Measurements from ENCODE around the gene NAT10.
"Not testable (repeated sequence)": the region's sequence is repeated elsewhere in the genome, so short reads cannot be mapped to it uniquely, and the experiment has no call there.

Gene NAT10

DNA sequence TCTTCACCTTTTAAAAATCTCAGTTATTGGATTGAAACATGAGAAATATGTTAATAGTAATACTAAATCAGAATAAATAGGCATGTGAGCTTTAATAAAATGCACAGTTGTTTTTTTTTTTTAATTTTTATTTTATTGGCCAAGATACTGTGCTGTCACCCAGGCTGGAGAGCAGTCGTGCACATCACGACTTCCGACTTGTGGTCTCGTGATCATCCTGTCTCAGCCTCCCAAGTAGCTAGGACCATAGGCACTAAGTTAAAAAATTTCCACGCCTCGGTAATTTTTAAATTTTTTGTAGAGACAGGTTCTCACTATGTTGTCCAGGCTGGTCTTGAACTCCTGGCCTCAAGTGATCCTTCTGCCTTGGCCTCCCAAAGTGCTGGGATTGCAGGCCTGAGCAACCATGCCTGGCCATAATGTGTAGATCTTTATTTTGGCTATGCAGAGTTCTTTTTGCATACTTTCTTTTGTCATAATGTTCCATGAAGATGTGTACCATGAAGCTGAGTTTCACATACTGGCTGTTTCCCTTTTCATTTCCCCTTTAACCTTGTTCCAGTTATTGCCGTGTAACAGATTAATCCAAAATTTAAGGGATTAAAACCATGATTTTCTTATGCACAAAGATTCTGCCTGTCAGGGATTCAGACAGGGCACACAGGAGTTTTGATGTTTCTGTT, 37.9 kb upstream of the NAT10 start:
- DNase-seq (ENCODE audit: low read depth) = no peak
- TF ChIP-seq, protein P1, sequence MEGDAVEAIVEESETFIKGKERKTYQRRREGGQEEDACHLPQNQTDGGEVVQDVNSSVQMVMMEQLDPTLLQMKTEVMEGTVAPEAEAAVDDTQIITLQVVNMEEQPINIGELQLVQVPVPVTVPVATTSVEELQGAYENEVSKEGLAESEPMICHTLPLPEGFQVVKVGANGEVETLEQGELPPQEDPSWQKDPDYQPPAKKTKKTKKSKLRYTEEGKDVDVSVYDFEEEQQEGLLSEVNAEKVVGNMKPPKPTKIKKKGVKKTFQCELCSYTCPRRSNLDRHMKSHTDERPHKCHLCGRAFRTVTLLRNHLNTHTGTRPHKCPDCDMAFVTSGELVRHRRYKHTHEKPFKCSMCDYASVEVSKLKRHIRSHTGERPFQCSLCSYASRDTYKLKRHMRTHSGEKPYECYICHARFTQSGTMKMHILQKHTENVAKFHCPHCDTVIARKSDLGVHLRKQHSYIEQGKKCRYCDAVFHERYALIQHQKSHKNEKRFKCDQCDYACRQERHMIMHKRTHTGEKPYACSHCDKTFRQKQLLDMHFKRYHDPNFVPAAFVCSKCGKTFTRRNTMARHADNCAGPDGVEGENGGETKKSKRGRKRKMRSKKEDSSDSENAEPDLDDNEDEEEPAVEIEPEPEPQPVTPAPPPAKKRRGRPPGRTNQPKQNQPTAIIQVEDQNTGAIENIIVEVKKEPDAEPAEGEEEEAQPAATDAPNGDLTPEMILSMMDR (conservative IDR thresholded peaks at IDR 0.05; ENCODE audit: control insufficient read depth, insufficient read depth, low read depth, low read length) = no peak
- no peak overlapping the region for H3K4me3 ChIP-seq (ENCODE audit: control insufficient read depth, low read depth, low read length)

DNA sequence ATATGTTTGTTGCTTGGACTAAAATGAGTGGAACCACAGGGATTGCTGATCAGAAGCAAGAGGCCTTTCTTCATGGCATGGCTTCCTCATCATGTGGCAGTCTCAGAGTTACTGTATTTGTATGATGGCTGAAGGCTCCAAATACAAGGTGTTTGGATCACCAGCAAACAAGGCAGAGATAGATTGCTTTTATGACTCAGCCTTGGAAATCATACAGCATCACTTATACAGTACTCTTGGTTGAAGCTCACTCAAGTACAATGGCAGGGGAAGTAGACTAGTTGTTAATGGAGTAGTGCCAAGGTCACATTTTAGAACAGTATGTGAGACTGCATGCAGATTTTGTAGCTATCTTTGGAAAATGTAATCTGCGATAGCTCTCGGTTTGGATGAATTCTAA, 37.3 kb upstream of the NAT10 start:
- H3K4me3 ChIP-seq (ENCODE audit: control insufficient read depth, low read depth, low read length) = no peak overlapping the region
- TF ChIP-seq, protein P1 (conservative IDR thresholded peaks at IDR 0.05; ENCODE audit: control insufficient read depth, insufficient read depth, low read depth, low read length) = no peak
- peak; percentile 62 for DNase-seq (ENCODE audit: low read depth)

DNA sequence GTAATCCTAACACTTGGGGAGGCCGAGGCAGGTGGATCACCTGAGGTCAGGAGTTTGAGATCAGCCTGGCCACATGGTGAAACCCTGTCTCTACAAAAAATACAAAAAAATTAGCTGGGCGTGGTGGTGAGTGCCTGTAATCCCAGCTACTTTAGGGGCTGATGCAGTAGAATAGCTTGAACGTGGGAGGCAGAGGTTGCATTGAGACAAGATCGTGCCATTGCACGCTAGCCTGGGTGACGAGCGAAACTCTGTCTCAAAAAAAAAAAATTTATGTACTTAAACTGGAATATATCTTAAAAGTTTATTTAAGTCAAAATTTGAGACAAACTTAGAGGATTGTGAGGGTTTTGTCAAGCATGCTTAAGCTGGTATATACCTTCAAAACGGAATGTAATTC, 34.1 kb upstream of the NAT10 start:
- H3K4me3 ChIP-seq (ENCODE audit: control insufficient read depth, low read depth, low read length); DNase-seq (ENCODE audit: low read depth): not testable (repeated sequence)

DNA sequence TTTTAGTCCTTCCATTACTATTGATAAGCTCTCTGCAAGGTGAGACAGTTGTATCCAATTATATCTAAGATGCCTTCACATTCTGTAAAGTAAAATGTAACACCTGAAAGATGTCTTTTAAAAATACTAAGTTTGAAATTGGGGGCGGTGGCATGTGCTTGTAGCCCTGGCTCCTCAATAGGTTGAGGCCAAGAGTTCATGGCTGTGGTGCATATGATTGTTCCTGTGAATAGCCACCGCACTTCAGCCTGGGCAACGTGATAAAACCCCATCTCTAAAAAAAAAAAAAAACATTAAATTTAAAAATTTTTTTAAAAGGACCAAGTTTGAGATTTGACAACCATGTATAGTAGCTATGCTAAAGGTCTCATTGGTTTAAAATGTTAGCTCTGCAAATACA, 33.4 kb upstream of the NAT10 start:
- no peak for DNase-seq (ENCODE audit: low read depth)
- H3K4me3 ChIP-seq (ENCODE audit: control insufficient read depth, low read depth, low read length) = no peak overlapping the region
- TF ChIP-seq, protein P1 (conservative IDR thresholded peaks at IDR 0.05; ENCODE audit: control insufficient read depth, insufficient read depth, low read depth, low read length) = no peak

DNA sequence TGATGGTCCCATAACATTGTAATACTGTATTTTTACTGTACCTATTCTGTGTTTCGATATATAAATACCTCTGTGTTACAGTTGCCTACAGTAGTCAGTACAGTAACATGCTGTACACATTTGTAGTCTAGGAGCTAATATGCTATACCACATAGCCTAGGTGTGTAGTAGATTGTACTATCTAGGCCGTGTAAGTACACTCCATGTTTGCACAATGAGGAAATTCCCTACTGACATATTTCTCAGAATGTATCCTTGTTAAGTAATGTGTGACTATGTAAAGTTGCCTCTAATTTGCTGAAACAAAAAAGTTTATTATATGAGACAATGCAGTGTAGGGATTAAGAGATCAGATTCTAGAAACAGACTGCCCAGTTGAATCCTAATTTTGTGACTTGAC, 32.6 kb upstream of the NAT10 start:
- H3K4me3 ChIP-seq (ENCODE audit: control insufficient read depth, low read depth, low read length) = no peak overlapping the region
- DNase-seq (ENCODE audit: low read depth) = no peak
- TF ChIP-seq, protein P1 (conservative IDR thresholded peaks at IDR 0.05; ENCODE audit: control insufficient read depth, insufficient read depth, low read depth, low read length) = no peak

DNA sequence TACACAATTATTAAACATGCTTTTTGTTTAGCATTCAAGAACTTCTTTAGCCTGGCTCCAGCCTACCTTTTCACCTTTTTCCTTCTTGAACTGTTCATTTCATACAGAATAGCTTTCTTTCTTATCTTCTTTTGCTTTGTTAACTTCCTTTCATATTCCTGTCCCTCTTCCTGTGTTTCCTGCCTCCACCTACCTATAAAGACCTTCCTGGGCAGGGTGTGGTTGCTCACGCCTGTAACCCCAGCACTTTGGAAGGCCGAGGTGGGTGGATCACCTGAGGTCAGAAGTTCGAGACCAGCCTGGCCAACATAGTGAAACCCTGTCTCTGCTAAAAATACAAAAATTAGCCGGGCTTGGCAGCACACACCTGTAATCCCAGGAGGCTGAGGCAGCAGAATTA, 31.0 kb upstream of the NAT10 start:
- no peak overlapping the region for H3K4me3 ChIP-seq (ENCODE audit: control insufficient read depth, low read depth, low read length)
- TF ChIP-seq, protein P1 (conservative IDR thresholded peaks at IDR 0.05; ENCODE audit: control insufficient read depth, insufficient read depth, low read depth, low read length) = no peak
- DNase-seq (ENCODE audit: low read depth) = no peak

DNA sequence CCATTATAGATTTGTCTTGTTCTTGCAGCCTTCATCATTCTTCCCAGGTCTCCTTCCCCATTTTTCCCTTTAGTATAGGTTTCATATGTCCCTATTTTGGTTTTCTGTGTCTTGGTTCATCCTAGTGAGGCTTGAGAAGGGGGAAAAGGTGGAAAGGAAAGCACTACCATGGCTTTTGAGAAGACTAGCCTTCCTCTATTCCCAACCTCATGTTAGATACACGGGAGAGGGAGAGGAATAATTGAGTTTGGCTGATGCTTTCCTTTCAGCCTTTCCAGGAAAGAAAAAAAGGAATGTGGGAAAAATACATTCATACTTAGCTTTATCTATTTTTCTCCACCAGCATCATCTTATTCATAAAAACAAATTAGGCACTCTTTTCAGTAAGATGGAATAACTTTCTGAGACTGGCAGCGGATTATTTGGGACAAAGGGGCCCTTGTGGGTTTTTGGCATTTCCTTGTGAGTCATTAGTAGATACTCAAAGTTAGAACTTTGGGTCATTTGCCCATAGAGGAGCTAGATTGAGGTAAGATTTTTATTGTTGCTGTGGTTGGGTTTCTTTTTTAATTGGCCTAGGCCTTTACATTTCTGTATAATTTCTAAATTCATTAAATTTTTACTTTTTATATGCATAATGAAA, 30.1 kb upstream of the NAT10 start:
- TF ChIP-seq, protein P1 (conservative IDR thresholded peaks at IDR 0.05; ENCODE audit: control insufficient read depth, insufficient read depth, low read depth, low read length) = no peak
- no peak overlapping the region for H3K4me3 ChIP-seq (ENCODE audit: control insufficient read depth, low read depth, low read length)
- DNase-seq (ENCODE audit: low read depth) = peak; percentile 67

All from fibroblast of mammary gland (primary cell).